AG04450 (cell line): ENCODE data around the gene FCHSD1. TPM values are rescaled to one million over a fixed set of nuclear protein-coding genes. Genes with fewer than 3 reads are reported as not detected.

ENCODE experiments used
- CTCF ChIA-PET: fragments of 300-600, 350-600 bp; formaldehyde crosslinking; extraction: SDS; loops from one replicate; lab custom pipeline; 2022; ENCODE audit warnings: antibody characterized with exemption, inconsistent platforms; lab: Charles Lee
- POLR2A ChIA-PET: fragments of 350-600 bp; formaldehyde crosslinking; extraction: SDS; loops from one replicate; lab custom pipeline; 2021; ENCODE audit warnings: antibody characterized with exemption, inconsistent platforms; lab: Yijun Ruan, JAX
- DNase-seq: peaks from one replicate; pipeline ENCODE4 v3.0.0-alpha.2; 2011; ENCODE audit warnings: low read depth, low spot score
- H3K27ac ChIP-seq: one replicate; pipeline ENCODE4 v1.5.1; 2012; ENCODE audit warnings: low read depth, low read length, control low read depth
- H3K27me3 ChIP-seq: one replicate; pipeline ENCODE4 v1.6.0; 2012; ENCODE audit warnings: low read length; ENCODE audit not compliant: control insufficient read depth, insufficient read depth
- H3K4me3 ChIP-seq: 2 replicates; pipeline ENCODE4 v1.5.1; 2011; ENCODE audit warnings: mild to moderate bottlenecking, low read depth, low read length, control low read depth
- H3K9me3 ChIP-seq: 2 replicates; pipeline ENCODE4 v1.5.1; 2012; ENCODE audit warnings: low read length; ENCODE audit not compliant: control insufficient read depth, insufficient read depth
- polyA plus RNA-seq: library from polyadenylated mRNA; depleted of rRNA; stranded (reverse); fragments of >200 nt; gene quantifications from 2 replicates; pipeline ENCODE4 v1.2.3, GENCODE V29; 2011
- TF ChIP-seq, protein P1 (sequence below): IDR thresholded peaks from 2 replicates; pipeline ENCODE4 v1.5.1; 2011; ENCODE audit warnings: low read depth, low read length, control low read depth, inconsistent platforms

Gene FCHSD1
- polyA plus RNA-seq, 1 experiment, result 28.1 TPM

DNA sequence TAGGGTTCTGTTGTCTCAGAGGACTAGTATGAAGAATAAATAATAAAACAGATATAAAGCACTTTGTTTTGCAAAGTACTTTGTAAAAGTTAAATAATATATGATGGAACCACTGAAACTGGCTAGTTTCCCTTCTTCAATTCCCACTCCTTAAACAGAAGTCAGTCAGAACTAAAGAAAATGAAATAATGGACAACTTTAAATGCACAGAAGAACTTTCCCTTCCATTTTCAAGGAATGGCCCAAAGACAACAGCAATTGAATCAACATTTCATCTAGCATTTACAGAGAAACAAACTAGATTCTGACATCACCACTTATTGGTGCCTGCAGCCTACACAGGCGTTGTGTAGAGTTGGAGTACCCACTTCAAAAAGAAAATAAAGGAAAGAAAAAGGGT lies 48.6 kb downstream of the FCHSD1 start:
- Histone ChIP-seq H3K9me3 (no peaks in the 10 kb centered on the region), H3K27ac (no peak overlapping the region), H3K4me3 (no peak overlapping the region), H3K27me3 (no peaks in the 10 kb centered on the region)
- TF ChIP-seq, protein P1, sequence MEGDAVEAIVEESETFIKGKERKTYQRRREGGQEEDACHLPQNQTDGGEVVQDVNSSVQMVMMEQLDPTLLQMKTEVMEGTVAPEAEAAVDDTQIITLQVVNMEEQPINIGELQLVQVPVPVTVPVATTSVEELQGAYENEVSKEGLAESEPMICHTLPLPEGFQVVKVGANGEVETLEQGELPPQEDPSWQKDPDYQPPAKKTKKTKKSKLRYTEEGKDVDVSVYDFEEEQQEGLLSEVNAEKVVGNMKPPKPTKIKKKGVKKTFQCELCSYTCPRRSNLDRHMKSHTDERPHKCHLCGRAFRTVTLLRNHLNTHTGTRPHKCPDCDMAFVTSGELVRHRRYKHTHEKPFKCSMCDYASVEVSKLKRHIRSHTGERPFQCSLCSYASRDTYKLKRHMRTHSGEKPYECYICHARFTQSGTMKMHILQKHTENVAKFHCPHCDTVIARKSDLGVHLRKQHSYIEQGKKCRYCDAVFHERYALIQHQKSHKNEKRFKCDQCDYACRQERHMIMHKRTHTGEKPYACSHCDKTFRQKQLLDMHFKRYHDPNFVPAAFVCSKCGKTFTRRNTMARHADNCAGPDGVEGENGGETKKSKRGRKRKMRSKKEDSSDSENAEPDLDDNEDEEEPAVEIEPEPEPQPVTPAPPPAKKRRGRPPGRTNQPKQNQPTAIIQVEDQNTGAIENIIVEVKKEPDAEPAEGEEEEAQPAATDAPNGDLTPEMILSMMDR, result no peak
- CTCF ChIA-PET, result interaction anchor here (3.2 to 5.0 kb wide), 2 partner anchors 10 to 16 kb away, joined by 27 to 79 read pairs; partner anchors contain the start of gene DIAPH1
- DNase-seq, result no peak
- POLR2A ChIA-PET, result no interaction called here

DNA sequence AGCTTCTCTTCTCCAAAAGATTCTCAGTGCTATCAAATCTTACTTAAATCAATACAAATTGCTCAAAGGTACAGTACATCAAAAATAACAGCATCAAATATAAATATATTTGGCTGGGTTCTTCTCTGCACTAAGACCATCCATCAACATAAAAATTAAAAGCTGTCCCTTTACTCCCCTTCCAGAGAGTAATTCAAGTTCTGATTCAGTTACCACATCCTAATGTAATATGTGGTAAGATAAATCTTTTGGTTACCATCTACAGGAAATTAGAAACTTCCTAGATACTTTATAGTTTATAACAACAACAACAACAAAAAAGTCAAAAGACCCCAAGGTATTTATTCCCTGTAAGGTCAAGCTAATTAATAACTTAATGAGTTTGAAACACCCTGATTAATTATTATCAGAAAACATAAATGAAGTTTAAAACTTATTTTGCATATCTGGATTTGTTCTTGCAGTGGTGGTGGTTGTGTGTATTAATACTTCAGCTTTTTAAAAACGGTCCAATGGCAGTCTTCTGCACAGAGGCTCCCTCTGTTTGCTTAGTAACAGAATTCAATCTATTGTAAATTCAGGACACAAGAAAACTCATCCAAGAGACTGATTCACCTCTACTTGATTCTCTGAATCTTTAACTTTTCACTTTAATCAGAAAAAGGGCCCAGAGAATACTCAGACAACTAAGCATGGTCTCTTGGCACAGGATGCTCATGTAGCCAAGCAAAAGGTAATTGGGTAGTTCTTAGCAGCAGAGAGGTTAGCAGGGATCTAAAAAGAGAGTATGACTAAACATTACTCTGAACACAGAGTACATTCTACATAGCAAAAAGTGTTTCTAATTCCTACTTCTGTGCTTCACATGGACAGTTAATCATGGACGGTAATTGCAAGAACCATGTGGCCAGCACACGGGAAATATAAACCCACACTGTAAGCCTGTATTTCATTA lies 52.5 kb downstream of the FCHSD1 start:
- Histone ChIP-seq H3K27me3 (no peaks in the 10 kb centered on the region), H3K4me3 (no peak overlapping the region), H3K27ac (no peak overlapping the region), H3K9me3 (no peaks in the 10 kb centered on the region)
- TF ChIP-seq, protein P1, result no peak
- ChIA-PET CTCF (interaction anchor here (0.6 to 3.1 kb wide), 8 partner anchors 18 to 228 kb away, joined by 3 to 40 read pairs (median 5); partner anchors contain the start of genes DIAPH1 and PCDHGB3), POLR2A (no interaction called here)
- no peak for DNase-seq

DNA sequence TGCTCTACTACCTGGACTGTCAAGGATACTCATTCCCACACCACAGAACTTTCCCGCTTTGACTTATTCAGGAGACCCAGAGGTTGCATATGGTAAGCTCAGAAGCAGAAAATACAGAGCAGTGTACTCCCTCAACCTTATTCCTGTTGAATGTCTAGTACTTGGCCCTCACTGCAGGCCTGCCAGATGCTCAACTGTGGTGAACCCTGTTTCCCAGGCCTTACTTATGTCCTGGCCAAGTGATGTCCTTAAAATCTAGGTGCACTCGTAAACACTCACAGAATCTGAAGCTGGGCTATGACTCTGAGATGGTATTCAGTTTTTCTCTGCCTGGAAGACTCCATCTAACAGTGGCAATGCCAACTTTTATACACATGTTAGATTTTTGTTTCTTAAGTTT lies 53.4 kb downstream of the FCHSD1 start:
- CTCF ChIA-PET, result interaction anchor here (0.9 to 3.1 kb wide), 5 partner anchors 21 to 227 kb away, joined by 3 to 40 read pairs (median 7); partner anchors contain the start of genes DIAPH1 and PCDHGB3
- TF ChIP-seq, protein P1, result no peak
- H3K27me3 ChIP-seq, result no peaks in the 10 kb centered on the region
- H3K27ac ChIP-seq, result no peak overlapping the region
- H3K4me3 ChIP-seq, result no peak overlapping the region
- no peaks in the 10 kb centered on the region for H3K9me3 ChIP-seq
- POLR2A ChIA-PET, result interaction anchor here (1.0 kb wide), 1 partner anchor 38 kb away, joined by 3 read pairs; no protein-coding TSS in a partner anchor
- no peak for DNase-seq

DNA sequence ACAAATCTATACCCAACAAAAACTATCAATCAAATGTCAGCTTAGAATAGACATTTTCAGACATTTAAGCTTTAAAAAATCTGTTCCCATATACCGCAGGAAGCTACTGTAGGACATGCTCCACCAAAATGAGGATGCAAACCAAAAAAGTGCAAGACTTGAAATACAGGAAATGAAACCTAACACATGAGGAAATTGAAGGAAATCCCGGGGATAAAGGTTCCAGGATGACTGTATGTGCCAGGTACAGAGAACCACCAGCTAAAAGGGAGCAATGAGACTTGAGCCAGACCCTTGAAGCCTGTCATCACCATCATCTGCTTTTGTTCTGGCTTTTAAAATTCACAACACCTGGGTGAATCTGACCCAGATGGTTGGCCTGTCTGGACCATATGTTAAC lies 53.8 kb downstream of the FCHSD1 start:
- Histone ChIP-seq H3K27me3 (no peaks in the 10 kb centered on the region), H3K9me3 (no peaks in the 10 kb centered on the region), H3K4me3 (no peak overlapping the region), H3K27ac (no peak overlapping the region)
- POLR2A ChIA-PET, result interaction anchor here (1.0 kb wide), 1 partner anchor 39 kb away, joined by 3 read pairs; no protein-coding TSS in a partner anchor
- DNase-seq, result no peak
- TF ChIP-seq, protein P1, result no peak
- CTCF ChIA-PET, result interaction anchor here (1.3 to 3.1 kb wide), 3 partner anchors 22 to 34 kb away, joined by 3 to 40 read pairs (median 8); partner anchors contain the start of gene DIAPH1
